HG03175 (cell line): ENCODE data around the gene TAX1BP1.

Experiments
- ATAC-seq: cut with Tn5 transposase; IDR thresholded peaks from one replicate; pipeline ENCODE4 v1.9.1; 2021; ENCODE audit warnings: mild to moderate bottlenecking, moderate library complexity; ENCODE audit not compliant: unreplicated experiment

TAX1BP1 gene

GRCh38 chr7:27739909-27740448 lies at the start of gene TAX1BP1:
Gene TAX1BP1 (plus strand): TSS chr7:27740162. CDS start chr7:27748525, 8,363 bp downstream.
- peak; percentile 94 for ATAC-seq

- no peak for ATAC-seq
These were observed 49.3 kb upstream of the TAX1BP1 start for GRCh38 chr7:27690649-27691048.

GRCh38 chr7:27693794-27694193 lies 46.2 kb upstream of the TAX1BP1 start:
- ATAC-seq = no peak

GRCh38 chr7:27695096-27695495 lies 44.9 kb upstream of the TAX1BP1 start:
- ATAC-seq = no peak

DNA sequence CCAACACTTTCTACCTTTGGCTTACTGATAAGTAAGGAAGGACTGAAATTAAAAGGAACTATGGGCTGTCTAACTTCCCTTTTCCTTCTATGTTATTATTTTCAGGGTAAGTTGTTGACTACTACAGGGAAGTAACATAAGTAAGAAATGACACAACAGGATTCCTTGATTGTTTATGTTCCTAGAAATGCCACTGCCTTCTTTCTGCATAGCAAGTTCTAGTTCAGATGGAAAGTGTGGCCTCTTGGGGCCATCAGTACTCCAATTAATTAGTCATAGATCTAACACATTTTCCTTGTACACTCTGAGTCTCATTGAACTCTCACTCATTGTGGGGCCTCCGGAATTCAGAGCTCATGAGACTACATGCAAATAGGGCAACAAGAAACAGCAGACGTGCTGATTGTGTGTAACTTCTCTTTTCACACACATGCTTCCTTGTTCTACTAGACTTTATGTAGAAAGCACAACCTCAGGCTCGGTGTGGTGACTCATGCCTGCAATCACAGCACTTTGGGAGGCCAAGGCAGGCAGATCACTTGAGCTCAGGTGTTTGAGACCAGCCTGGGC lies 42.0 kb upstream of the TAX1BP1 start:
- peak; percentile 68 for ATAC-seq

GRCh38 chr7:27699751-27700150 lies 40.2 kb upstream of the TAX1BP1 start:
- no peak for ATAC-seq

- no peak for ATAC-seq
These were observed 39.5 kb upstream of the TAX1BP1 start for GRCh38 chr7:27700501-27700900.

- ATAC-seq = no peak
These were observed 36.8 kb upstream of the TAX1BP1 start for GRCh38 chr7:27703181-27703580.

- no peak for ATAC-seq
These were observed 35.4 kb upstream of the TAX1BP1 start for GRCh38 chr7:27704422-27705199.

DNA sequence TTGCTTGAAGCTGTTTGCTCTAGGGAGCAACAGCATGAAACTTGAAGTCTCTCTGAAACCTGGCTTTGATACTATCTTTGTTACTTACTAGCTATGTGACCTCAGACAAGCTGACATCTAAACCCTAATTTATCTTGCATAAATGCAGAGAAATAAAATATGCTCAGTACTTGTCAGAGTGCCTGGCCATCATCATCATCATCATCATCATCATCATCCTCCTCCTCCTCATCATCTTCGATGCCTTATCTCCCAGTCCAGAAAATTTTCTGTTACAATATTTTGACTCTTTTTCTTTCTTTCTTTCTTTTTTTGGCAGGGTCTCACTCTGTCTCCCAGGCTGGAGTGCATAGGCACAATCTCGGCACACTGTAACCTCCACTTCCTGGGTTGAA lies 34.8 kb upstream of the TAX1BP1 start:
- ATAC-seq = no peak

DNA sequence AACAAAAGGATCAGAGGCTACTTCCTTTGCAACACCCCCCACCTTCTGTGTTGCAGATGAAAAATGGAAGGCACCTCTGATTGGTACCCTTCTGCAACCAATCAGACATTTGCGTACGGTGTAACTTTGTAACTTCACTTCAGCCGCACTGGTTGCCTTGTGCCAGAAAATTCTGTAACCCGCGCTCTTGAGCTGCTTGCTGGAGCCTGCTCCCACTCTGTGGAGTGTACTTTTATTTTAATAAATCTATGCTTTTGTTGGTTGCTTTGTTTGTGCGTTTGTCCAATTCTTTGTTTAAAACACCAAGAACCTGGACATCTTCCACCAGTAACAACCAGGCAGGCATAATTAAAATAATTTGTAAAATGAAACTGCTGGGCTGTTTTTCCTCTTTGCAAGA lies 31.5 kb upstream of the TAX1BP1 start:
- no peak for ATAC-seq

DNA sequence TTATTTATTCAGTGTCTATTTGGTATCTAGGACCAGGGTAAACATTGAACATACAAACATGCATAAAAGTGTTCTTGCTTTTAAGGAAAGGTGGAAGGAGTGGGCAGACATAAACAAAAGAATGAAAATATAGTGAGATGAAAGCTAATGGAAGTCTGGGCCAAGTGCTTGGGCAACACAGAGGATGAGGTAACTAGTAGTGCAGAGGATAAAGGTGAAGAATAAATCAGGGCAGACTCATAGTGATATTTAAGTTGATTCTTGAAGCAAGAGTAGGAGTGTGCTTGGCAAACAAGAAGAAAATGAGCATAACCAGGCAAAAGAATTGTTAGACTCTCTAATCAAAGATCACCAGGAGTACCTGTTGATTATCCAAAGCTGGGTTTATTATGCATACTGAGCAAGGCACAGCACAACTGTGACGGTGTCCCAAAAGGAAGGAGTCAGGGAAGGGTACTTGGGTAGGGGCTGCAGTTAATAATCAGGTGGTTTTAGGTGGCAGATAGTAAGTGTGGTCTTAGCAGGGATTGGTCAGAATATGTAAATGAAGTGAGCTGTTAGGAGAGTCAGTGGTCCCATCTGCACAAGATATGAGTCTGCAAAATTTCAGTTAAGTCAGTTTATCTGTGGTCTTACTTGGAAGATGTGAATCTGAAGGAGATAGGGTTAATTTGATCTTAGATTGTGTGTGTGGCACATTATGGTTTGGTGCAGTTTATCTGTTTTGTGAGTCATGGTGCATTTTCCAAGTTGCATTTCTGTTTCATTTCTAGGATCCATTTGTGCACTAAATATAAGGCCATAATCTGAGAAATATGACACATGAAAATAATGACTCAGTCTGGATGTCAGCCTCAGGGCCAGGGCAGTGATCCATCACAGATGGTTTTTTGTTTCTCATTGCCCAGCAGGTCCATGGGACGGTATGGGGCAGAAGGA lies 30.6 kb upstream of the TAX1BP1 start:
- no peak for ATAC-seq

DNA sequence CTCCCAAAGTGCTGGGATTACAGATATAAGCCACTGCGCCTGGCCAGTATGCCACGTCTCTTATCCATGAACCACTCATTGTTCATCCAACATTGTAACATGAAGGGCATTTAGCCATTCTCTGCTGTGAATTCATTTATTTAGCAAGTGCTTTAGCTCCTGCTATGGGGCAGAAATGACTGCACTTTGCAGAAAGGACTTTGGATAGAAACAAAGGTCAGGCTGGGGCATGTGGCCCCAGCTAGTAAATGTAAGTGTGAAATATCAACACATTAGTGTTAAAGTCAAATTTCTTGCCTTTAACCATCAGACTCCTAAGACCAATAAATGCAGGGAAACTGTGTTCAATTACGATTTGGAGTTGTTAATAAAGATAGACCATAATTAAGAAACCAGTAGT lies 27.7 kb upstream of the TAX1BP1 start:
- ATAC-seq = no peak

GRCh38 chr7:27714831-27715444 lies 25.0 kb upstream of the TAX1BP1 start:
- ATAC-seq = no peak

DNA sequence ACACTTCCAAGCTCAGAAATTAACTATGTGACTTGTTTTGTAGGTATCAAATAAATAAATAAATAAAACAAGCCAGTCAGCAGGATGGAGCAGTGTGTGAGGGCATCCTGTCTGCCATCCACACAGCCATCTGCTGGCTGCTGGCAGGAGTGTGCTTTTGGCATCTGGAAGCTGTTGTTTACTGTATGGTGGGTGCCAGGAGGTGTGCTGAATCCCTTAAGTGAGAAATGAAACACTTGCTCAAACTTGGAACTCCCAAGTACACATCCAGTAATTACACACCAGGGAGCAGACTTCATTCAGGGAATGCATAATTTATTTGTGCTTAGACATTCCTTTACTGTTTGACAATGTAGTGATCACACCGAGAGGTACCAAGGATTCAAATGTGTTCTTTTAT lies 16.9 kb upstream of the TAX1BP1 start:
- no peak for ATAC-seq

GRCh38 chr7:27727058-27727457 lies 12.9 kb upstream of the TAX1BP1 start:
- no peak for ATAC-seq

GRCh38 chr7:27730112-27730511 lies 9.8 kb upstream of the TAX1BP1 start:
- no peak for ATAC-seq

DNA sequence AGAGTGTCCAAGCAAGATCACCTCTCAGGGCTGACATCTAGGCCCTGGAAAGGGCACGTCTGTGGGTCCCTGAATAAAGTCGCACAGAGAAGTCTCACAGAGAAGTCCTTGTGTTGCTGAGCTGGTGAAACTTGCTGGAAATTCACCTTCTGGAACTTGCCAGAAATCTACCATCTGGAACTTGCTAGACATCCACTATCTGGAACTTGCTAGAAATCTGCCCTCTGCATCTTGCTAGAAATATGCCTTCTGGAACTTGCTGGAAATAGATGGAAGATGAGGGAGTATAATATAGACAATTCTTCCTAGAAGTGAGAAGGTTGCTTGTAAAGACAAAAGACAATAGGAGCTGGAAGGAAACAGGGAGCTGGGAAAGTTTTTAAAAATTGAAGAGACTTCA lies 5.4 kb upstream of the TAX1BP1 start:
- ATAC-seq = no peak

- no peak for ATAC-seq
These were observed 4.8 kb upstream of the TAX1BP1 start for GRCh38 chr7:27735165-27735564.

GRCh38 chr7:27735831-27736230 lies 4.1 kb upstream of the TAX1BP1 start:
- no peak for ATAC-seq

GRCh38 chr7:27737178-27737577 lies 2.8 kb upstream of the TAX1BP1 start:
- no peak for ATAC-seq
